HepG2 (cell line): ENCODE measurements around the gene VAMP8. TPM values are rescaled to one million over a fixed set of nuclear protein-coding genes. Genes with fewer than 3 reads are reported as not detected.

ENCODE experiments used
- HDAC2 ChIP-seq: sonication (generic); formaldehyde crosslinking; IDR thresholded peaks from 2 replicates; pipeline ENCODE4 v1.4.0; 2020; ENCODE audit warnings: missing genetic modification reagents
- MTA1 ChIP-seq: sonication (generic); formaldehyde crosslinking; IDR thresholded peaks from 2 replicates; pipeline ENCODE4 v1.4.0; 2020; ENCODE audit warnings: missing genetic modification reagents, mild to moderate bottlenecking, borderline replicate concordance
- MYNN ChIP-seq: sonication (generic); formaldehyde crosslinking; IDR thresholded peaks from 2 replicates; pipeline ENCODE4 v1.4.0; 2020; ENCODE audit warnings: mild to moderate bottlenecking, low read depth, missing genetic modification reagents
- POLR2A ChIP-seq, 2 experiments: IDR thresholded peaks; 2 replicates each; pipeline ENCODE4 v1.6.1; 2011; ENCODE audit warnings: low read depth in 2 of 2, low read length in 2 of 2, mild to moderate bottlenecking in 1 of 2, moderate library complexity in 1 of 2; ENCODE audit not compliant: insufficient read depth in 1 of 2
- PRPF4 ChIP-seq: fragments of 200-400 bp; formaldehyde crosslinking; IDR thresholded peaks from 2 replicates; pipeline ENCODE4 v1.6.1; 2016; ENCODE audit warnings: low read length, low read depth; ENCODE audit not compliant: poor library complexity, severe bottlenecking
- RAD21 ChIP-seq: fragments of 450-650 bp; formaldehyde crosslinking; IDR thresholded peaks from 2 replicates; pipeline ENCODE4 v1.5.0; 2020; ENCODE audit warnings: mild to moderate bottlenecking
- TBX3 ChIP-seq: fragments of 450-650 bp; IDR thresholded peaks from 2 replicates; pipeline ENCODE4 v1.6.1; 2017; ENCODE audit warnings: antibody characterized with exemption, mild to moderate bottlenecking, inconsistent platforms, borderline replicate concordance
- ZNF777 ChIP-seq: sonication (generic); formaldehyde crosslinking; IDR thresholded peaks from 2 replicates; pipeline ENCODE4 v1.4.0; 2020; ENCODE audit warnings: missing genetic modification reagents
- polyA plus RNA-seq, 8 experiments: library from polyadenylated mRNA; depleted of rRNA in 3 of 8; stranded (reverse) in 7 of 8; unstranded in 1 of 8; fragments of >200 nt; fragmentation: Illumina TruSeq in 4 of 8; extraction: Trizol in 4 of 8; gene quantifications; 2 replicates each; pipeline versions ENCODE4 v1.2.1 to v1.2.3, GENCODE V29; 2011 to 2016; ENCODE audit warnings: low read depth in 4 of 8, missing spikeins in 1 of 8, mixed read lengths in 1 of 8; ENCODE audit not compliant: insufficient read depth in 1 of 8
- total RNA-seq, 5 experiments: library from RNA; depleted of rRNA; stranded (reverse); fragments of >200 nt; fragmentation: Illumina TruSeq; extraction: Trizol; gene quantifications; 2 replicates each; pipeline ENCODE4 v1.2.3, GENCODE V29; 2016; ENCODE audit warnings: low read depth in 1 of 5
- TF ChIP-seq, protein P1 (sequence below): sonication (generic); formaldehyde crosslinking; IDR thresholded peaks from 2 replicates; pipeline ENCODE4 v1.5.1; 2020; ENCODE audit warnings: mild to moderate bottlenecking, missing genetic modification reagents, moderate library complexity
- TF ChIP-seq, protein P2 (sequence below): sonication (generic); formaldehyde crosslinking; IDR thresholded peaks from 2 replicates; pipeline ENCODE4 v1.4.0; 2020; ENCODE audit warnings: mild to moderate bottlenecking, missing genetic modification reagents, borderline replicate concordance
- TF ChIP-seq, protein P3 (sequence below): sonication (generic); formaldehyde crosslinking; conservative IDR thresholded peaks from 2 replicates; pipeline ENCODE4 v1.4.0; 2020; ENCODE audit warnings: missing genetic modification reagents
- TF ChIP-seq, protein P4 (sequence below): sonication (generic); formaldehyde crosslinking; IDR thresholded peaks from 2 replicates; pipeline ENCODE4 v1.5.1; 2020; ENCODE audit warnings: missing genetic modification reagents, mild to moderate bottlenecking, borderline replicate concordance
- TF ChIP-seq, protein P5 (sequence below): sonication (generic); formaldehyde crosslinking; IDR thresholded peaks from 2 replicates; pipeline ENCODE4 v1.5.0; 2020; ENCODE audit warnings: missing genetic modification reagents, mild to moderate bottlenecking, borderline replicate concordance

The VAMP8 gene
- total and polyA plus RNA-seq, 2 of the 13 experiments (the other 11 are each of a cell fraction or from before 2014, with no cell fraction given), result 83.3 to 157 TPM

DNA sequence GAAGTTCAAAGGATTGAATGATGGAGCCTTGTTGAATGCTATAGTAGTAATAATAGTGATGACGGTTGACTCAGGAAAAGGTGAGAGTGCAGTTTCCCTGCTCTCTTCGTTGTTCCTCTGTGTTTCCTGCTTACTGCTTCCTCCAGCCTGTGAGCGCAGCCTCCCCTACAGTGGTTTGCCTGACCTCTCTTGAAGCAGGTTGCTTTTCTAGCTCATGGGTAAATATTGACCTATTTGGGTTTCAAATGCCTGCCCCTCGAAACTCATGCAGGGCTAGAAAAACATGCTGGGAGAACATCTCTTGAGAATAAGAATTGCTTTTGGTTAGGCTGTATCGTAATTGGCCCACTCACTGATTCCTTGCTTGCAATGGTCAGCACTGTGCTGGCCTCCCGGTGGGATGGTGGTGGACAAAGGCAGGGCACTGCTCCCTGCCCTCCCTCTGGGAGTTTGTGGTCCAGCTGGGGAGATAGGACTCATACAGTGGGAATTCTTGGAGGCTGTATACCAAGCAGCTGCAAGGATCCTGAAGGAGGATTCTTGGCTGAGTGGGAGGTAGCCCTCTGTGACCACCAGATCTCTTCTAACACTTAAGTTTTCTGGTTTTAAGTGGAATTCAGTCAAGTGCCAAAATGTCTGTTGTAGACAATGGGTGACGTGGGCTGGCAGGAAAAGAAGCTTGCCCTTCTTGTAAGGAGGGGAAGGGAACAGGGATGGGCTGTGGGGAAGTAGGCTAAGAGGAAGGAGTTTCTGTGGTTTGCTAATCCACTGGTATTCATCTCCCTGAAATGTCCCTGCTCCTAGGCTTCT, 12.8 kb downstream of the VAMP8 start (continued):
- TF ChIP-seq, protein P1, sequence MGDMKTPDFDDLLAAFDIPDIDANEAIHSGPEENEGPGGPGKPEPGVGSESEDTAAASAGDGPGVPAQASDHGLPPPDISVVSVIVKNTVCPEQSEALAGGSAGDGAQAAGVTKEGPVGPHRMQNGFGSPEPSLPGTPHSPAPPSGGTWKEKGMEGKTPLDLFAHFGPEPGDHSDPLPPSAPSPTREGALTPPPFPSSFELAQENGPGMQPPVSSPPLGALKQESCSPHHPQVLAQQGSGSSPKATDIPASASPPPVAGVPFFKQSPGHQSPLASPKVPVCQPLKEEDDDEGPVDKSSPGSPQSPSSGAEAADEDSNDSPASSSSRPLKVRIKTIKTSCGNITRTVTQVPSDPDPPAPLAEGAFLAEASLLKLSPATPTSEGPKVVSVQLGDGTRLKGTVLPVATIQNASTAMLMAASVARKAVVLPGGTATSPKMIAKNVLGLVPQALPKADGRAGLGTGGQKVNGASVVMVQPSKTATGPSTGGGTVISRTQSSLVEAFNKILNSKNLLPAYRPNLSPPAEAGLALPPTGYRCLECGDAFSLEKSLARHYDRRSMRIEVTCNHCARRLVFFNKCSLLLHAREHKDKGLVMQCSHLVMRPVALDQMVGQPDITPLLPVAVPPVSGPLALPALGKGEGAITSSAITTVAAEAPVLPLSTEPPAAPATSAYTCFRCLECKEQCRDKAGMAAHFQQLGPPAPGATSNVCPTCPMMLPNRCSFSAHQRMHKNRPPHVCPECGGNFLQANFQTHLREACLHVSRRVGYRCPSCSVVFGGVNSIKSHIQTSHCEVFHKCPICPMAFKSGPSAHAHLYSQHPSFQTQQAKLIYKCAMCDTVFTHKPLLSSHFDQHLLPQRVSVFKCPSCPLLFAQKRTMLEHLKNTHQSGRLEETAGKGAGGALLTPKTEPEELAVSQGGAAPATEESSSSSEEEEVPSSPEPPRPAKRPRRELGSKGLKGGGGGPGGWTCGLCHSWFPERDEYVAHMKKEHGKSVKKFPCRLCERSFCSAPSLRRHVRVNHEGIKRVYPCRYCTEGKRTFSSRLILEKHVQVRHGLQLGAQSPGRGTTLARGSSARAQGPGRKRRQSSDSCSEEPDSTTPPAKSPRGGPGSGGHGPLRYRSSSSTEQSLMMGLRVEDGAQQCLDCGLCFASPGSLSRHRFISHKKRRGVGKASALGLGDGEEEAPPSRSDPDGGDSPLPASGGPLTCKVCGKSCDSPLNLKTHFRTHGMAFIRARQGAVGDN (CRISPR knock-in tag), result peak; percentile 49
- no peak for TF ChIP-seq TBX3
- TF ChIP-seq, protein P2, sequence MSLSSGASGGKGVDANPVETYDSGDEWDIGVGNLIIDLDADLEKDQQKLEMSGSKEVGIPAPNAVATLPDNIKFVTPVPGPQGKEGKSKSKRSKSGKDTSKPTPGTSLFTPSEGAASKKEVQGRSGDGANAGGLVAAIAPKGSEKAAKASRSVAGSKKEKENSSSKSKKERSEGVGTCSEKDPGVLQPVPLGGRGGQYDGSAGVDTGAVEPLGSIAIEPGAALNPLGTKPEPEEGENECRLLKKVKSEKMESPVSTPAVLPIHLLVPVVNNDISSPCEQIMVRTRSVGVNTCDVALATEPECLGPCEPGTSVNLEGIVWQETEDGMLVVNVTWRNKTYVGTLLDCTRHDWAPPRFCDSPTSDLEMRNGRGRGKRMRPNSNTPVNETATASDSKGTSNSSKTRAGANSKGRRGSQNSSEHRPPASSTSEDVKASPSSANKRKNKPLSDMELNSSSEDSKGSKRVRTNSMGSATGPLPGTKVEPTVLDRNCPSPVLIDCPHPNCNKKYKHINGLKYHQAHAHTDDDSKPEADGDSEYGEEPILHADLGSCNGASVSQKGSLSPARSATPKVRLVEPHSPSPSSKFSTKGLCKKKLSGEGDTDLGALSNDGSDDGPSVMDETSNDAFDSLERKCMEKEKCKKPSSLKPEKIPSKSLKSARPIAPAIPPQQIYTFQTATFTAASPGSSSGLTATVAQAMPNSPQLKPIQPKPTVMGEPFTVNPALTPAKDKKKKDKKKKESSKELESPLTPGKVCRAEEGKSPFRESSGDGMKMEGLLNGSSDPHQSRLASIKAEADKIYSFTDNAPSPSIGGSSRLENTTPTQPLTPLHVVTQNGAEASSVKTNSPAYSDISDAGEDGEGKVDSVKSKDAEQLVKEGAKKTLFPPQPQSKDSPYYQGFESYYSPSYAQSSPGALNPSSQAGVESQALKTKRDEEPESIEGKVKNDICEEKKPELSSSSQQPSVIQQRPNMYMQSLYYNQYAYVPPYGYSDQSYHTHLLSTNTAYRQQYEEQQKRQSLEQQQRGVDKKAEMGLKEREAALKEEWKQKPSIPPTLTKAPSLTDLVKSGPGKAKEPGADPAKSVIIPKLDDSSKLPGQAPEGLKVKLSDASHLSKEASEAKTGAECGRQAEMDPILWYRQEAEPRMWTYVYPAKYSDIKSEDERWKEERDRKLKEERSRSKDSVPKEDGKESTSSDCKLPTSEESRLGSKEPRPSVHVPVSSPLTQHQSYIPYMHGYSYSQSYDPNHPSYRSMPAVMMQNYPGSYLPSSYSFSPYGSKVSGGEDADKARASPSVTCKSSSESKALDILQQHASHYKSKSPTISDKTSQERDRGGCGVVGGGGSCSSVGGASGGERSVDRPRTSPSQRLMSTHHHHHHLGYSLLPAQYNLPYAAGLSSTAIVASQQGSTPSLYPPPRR, result peak; percentile 86
- no peak for TF ChIP-seq MTA1
- no peak for TF ChIP-seq ZNF777
- no peak for TF ChIP-seq PRPF4
- TF ChIP-seq HDAC2, result peak; percentile 84
- peak; percentile 34 to 45; a peak in 2 of 4 replicates for TF ChIP-seq POLR2A (IDR thresholded peaks at IDR 0.05; ENCODE audit: insufficient read depth in 1 of 2, low read depth in 2 of 2, low read length in 2 of 2)
- TF ChIP-seq, protein P3, sequence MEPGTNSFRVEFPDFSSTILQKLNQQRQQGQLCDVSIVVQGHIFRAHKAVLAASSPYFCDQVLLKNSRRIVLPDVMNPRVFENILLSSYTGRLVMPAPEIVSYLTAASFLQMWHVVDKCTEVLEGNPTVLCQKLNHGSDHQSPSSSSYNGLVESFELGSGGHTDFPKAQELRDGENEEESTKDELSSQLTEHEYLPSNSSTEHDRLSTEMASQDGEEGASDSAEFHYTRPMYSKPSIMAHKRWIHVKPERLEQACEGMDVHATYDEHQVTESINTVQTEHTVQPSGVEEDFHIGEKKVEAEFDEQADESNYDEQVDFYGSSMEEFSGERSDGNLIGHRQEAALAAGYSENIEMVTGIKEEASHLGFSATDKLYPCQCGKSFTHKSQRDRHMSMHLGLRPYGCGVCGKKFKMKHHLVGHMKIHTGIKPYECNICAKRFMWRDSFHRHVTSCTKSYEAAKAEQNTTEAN (CRISPR knock-in tag), result 0 out of 2 replicates have a peak, but pooled peaks have one; percentile 22
- TF ChIP-seq, protein P4, sequence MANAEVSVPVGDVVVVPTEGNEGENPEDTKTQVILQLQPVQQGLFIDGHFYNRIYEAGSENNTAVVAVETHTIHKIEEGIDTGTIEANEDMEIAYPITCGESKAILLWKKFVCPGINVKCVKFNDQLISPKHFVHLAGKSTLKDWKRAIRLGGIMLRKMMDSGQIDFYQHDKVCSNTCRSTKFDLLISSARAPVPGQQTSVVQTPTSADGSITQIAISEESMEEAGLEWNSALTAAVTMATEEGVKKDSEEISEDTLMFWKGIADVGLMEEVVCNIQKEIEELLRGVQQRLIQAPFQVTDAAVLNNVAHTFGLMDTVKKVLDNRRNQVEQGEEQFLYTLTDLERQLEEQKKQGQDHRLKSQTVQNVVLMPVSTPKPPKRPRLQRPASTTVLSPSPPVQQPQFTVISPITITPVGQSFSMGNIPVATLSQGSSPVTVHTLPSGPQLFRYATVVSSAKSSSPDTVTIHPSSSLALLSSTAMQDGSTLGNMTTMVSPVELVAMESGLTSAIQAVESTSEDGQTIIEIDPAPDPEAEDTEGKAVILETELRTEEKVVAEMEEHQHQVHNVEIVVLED (CRISPR knock-in tag), result peak; percentile 54; the same call in 1 of the 2 replicates
- TF ChIP-seq, protein P5, sequence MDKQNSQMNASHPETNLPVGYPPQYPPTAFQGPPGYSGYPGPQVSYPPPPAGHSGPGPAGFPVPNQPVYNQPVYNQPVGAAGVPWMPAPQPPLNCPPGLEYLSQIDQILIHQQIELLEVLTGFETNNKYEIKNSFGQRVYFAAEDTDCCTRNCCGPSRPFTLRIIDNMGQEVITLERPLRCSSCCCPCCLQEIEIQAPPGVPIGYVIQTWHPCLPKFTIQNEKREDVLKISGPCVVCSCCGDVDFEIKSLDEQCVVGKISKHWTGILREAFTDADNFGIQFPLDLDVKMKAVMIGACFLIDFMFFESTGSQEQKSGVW (CRISPR knock-in tag), result no peak
- TF ChIP-seq MYNN, result no peak
- no peak; the same call in 1 of the 2 replicates for TF ChIP-seq RAD21 (CRISPR knock-in tag)
